Right ventricle myocardium superior (tissue), 1 donor: ENCODE results near the gene MYO1D. TPM values are rescaled to one million over a fixed set of nuclear protein-coding genes. Genes with fewer than 3 reads are reported as not detected.

Source experiments
- ATAC-seq: fragments of 200-7000 bp; cut with Tn5 transposase; one replicate; pipeline ENCODE4 v1.9.1; 2020; ENCODE audit warnings: mild to moderate bottlenecking; ENCODE audit not compliant: poor library complexity
- DNase-seq: peaks from one replicate; pipeline ENCODE4 v3.0.0-alpha.2; 2020
- intact Hi-C: fragments of 100-400 bp; cut with DNase I; formaldehyde crosslinking; loops from one replicate; pipeline ENCODE4 v1.11.2; 2022
- total RNA-seq: library from RNA; stranded (reverse); fragmentation: NEBNext Ultra II Directional; extraction: Animal tissue kit (Norgen Biotek cat#: 25700); gene quantifications from one replicate; pipeline ENCODE4 v1.2.1, GENCODE V29; 2021
- donor health status: DM: no; HTN: yes; CAD: no; lungs with severe emphysema.

MYO1D gene
- total RNA-seq, 1 donor from 2014 or later = 3.8 TPM

DNA sequence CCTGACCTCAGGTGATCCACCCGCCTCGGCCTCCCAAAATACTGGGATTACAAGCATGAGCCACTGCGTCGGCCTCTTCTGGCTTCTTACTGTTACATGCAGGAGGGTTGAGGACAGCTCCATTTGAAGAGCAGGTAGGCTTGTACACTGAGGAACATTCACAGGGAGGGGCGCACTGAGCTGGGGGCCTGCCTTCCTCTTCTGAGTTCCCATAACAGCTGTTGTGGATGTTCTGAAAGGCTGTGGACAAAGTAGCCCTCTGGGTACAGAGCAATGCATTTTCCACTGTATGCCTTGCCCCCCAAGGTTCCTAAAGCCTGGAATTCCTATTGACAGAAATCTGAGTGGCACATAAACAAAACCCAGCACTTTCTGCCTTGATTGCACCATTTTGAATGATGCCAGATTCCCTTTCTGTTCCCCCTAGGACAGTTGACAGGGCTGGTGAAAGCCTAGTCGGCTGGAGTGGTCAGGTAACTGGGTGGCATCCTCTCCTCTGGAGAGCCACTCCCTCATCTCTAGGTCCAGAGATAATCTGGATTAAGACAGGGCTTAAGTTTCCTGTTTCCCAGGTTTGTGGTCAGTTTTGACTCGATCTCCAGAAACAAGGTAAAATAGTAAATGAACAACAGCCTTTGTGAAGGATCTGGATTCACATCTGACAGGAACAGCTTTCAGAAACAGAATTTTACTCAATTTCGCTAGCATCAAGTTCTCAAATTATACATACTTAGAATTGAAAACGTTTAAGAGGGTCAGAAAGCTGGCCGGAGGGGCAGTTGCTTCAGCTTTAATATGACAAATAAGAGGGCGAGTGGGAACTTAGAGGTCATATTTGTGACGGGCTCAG, 391.4 kb downstream of the MYO1D start:
- ATAC-seq = no peak
- intact Hi-C loops = loop anchor here (10.0 kb wide), 1 partner anchor 269 kb away; no protein-coding TSS in a partner anchor
- DNase-seq = no peak

DNA sequence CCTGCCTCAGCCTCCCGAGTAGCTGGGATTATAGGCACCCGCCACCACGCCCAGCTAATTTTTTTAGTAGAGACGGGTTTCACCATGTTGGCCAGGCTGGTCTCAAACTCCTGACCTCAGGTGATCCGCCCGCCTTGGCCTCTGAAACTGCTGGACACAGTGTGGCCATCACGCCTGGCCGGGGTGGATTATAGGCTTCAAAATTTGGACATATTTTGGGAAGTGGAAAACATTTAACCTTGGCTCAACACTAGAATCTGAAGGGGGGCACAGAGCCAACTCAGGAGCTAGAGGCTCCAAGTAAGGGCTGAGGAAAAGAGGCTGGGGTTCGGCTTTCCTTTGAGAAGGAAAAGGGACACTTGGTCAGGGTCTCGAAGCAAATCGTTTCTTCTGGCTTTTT, 392.3 kb downstream of the MYO1D start:
- DNase-seq = no peak
- ATAC-seq = no peak
- intact Hi-C loops = loop anchor here (5.0 to 10.0 kb wide), 2 partner anchors 123 to 270 kb away; no protein-coding TSS in a partner anchor

DNA sequence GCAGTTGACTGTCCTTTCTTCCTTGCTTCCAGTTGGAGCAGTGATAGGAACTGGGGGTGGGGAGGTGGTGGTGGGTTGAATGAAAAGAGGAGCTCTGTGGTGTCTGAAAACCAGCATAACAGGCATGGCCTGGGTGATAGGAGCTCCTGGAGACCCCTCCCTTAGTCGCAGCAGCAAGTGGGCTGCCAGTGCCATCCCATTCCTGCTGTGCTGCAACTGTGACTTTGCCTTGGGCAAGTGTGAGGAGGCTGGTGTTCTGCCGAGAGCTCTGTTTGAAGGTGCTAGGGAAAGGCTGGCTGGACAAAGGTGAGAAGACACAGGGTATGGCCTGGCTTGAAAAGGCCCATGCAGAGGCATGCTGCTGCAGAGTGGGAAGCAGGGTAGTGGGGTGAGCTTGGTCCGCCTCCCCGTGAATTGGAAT, 392.9 kb downstream of the MYO1D start:
- intact Hi-C loops = loop anchor here (5.0 to 10.0 kb wide), 2 partner anchors 123 to 271 kb away; no protein-coding TSS in a partner anchor
- DNase-seq = no peak
- no peak for ATAC-seq

- intact Hi-C loops = loop anchor here (5.0 to 10.0 kb wide), 2 partner anchors 124 to 271 kb away; no protein-coding TSS in a partner anchor
- ATAC-seq (peak; percentile 73), DNase-seq (peak; percentile 89)
Measured at GRCh38 chr17:32483451-32484019, 393.4 kb downstream of the MYO1D start.

GRCh38 chr17:32482568-32483320, 394.2 kb downstream of the MYO1D start:
- DNase-seq = no peak
- ATAC-seq = no peak
- intact Hi-C loops = loop anchor here (5.0 to 10.0 kb wide), 2 partner anchors 125 to 272 kb away; no protein-coding TSS in a partner anchor

GRCh38 chr17:32481193-32481592, 395.7 kb downstream of the MYO1D start:
- intact Hi-C loops = loop anchor here (5.0 to 10.0 kb wide), 2 partner anchors 126 to 274 kb away; no protein-coding TSS in a partner anchor
- DNase-seq (no peak), ATAC-seq (no peak)

DNA sequence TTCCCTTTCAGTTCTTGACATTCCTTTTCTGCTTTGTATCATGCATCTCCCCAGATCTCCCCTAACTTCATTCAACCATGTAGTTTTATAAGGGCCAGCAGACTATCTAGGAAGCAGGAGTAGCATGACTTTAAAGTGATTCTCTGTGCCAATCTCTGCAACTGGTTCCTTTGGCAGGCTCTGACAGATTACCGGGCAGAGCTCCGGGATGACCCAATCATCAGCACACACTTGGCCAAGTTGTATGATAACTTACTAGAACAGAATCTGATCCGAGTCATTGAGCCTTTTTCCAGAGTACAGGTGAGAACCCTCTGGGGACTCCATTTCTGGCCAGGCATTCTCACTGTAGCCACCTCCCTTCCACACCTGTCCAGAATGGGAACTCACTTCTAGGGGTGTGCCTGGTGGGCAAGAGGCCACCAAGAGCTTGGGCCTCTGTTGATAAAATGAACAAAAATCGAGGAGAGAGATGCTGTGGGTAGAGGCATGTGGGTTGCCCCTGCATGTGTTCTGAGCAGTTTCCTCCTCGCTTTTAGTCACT, 397.8 kb downstream of the MYO1D start:
- intact Hi-C loops = no loop called here

DNA sequence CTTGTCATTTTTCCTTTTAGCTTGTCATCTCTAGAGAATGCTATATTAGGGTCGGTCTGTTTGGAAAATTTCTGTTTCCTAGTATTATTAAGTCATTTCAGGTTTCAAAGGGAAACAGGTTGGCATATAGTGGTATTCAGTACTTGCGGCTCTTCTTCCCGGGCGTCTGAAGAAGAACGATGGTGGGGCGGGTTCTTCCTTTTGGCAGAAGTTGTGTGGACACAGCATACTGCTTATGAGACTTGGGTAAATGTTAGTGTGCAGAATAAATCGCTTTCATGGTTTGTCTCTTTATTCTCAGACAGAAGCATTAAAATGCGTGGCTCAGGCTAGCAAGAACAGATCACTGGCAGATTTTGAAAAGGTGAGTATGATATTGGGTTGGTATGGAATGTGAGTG, 399.7 kb downstream of the MYO1D start:
- intact Hi-C loops = no loop called here
- ATAC-seq (no peak), DNase-seq (no peak)

More for the DNA sequence above, 397.8 kb downstream of the MYO1D start:
- no peak for DNase-seq
- peak; percentile 9 for ATAC-seq

DNA sequence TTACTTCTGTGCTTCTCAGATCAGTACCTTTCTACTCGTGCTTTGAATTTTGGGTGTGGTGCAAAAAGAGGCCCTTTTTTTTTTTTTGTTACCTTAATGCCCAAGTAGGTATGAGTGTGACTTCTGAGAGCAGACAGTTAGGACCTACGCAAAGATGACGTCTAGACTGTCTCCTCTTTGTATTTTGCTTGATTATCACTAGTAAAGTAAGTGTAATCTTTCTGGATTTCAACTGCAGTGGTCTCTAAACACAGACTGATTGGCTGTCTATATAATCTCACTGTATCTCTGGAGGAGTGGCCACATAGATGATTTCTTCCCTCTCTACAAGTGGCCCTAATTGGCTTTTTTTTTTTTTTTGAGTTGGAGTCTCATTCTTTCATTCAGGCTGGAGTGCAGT, 401.7 kb downstream of the MYO1D start:
- no peak for ATAC-seq
- DNase-seq = no peak
- intact Hi-C loops = no loop called here

GRCh38 chr17:32471652-32472051, 405.3 kb downstream of the MYO1D start:
- intact Hi-C loops = no loop called here
- DNase-seq = no peak
- no peak for ATAC-seq

DNA sequence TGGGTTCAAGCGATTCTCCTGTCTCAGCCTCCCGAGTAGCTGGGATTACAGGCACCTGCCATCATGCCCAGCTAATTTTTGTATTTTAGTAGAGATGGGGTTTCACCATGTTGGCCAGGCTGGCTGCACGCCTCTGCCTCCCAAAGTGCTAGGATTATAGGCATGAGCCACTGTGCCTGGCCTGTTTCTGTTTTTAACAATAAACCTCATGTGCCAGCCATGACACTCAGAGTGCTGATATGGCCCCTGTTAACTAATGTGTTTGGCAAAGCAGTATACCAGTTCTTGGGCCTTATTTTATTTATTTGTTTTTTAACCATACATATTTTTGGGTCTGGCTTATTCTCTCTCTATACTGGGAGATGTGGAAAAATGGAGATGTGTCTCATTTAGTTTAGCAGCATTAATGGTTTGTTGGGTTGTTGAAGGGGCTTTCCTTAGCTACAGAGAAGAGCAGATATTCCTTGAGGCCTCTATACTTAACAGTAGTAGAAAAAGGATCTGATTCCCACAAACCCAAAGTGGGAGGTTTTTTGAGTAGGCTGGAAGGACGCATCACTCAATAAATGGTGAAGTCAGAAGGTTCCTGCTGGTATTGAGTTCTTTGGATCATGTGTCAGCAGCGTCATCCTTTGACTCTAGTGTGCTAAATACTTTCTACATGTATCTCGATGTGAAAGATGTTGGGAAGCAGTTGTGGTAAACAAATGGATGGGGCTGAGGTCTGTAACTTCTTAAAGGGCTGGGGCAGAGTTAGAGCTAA, 406.3 kb downstream of the MYO1D start:
- ATAC-seq (peak; percentile 69), DNase-seq (no peak)
- intact Hi-C loops = no loop called here

GRCh38 chr17:32467949-32468348, 409.0 kb downstream of the MYO1D start:
- ATAC-seq (no peak), DNase-seq (no peak)
- intact Hi-C loops = no loop called here

DNA sequence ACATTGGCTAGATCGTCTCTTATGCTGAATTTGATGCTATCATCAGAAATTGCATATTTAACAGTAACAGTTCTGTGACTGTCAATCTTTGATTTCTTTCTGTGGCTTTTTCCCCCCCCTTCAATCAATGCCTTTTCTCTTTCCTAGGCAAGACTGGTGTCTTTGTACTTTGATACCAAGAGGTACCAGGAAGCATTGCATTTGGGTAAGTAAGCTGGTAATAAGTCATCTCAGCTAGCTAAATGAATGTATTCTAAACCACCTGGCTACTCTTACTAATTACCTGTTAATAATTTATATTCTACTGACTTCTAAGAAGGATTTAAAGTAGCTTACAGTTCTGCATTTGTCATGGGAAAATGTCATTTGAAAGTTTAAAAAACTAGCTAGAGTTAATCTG, 412.6 kb downstream of the MYO1D start:
- DNase-seq = no peak
- intact Hi-C loops = no loop called here
- ATAC-seq = no peak

DNA sequence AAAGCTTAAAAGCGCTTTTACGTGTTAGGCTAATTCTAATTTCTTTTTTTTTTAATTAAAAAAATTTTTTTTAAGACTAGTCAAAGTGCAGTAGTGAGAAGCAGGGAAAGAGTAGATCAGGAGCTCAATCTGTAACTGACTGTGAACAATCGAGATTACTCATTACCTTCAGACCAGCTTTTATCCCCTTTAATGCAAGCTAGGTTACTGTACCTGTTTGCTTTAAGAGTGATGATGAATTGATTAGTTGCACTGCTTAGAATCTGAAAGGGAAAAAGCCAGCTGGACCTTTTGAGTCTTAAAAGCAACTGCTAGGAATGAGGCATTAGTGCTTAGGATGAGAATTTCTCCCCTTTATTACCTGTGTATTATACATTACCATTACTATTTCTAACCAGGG, 413.6 kb downstream of the MYO1D start:
- DNase-seq (no peak), ATAC-seq (no peak)
- intact Hi-C loops = no loop called here

DNA sequence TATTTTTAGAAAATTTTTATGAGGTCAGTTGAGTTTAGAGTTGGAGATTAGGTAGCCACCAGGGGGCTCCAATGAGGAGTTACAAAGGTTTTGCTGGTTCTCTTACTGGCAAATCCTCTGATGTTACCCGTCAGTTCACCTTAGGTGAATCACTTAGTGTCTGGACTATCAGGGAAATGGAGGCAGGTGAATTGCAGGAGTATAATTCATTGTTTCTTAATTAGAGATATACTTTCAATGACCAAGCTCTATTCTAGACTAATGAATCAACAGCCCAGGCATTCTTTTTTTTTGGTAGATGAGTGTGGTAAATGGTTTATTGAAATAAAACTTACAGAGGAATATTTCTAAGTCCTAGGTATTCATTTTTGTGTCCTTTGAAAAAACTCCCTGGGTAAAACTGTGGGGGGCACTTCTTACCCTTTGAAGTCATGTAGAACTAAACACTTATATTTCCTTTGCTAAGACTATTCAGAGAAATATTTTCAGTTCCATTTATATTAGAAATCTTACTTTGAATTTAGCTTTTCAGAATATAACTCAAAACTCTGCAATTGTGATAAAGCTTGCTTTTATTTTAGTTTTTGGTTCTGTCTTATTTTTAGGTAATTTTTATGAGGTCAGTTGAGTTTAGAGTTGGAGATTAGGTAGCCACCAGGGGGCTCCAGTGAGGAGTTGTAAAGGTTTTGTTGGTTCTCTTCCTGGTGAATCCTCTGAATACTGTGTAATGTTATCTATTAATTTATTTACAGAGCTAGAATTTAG, 414.9 kb downstream of the MYO1D start:
- DNase-seq (no peak), ATAC-seq (peak; percentile 66)
- intact Hi-C loops = no loop called here

DNA sequence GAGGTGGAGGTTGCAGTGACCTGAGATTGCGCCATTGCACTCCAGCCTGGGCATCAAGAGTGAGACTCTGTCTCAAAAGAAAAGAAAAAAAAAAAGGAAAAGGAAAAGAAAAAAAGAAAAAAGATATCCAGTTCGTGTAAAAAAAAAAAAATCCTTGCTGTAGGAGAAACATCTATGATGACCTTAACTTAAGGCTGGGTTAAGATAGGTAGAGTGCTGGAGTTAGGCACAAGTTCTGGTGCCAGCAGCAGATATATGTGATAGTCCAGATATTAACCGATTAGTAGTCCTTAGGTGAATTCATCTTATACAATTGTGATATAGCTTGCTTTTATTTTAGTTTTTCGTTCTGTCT, 415.4 kb downstream of the MYO1D start:
- ATAC-seq (no peak), DNase-seq (no peak)
- intact Hi-C loops = no loop called here

DNA sequence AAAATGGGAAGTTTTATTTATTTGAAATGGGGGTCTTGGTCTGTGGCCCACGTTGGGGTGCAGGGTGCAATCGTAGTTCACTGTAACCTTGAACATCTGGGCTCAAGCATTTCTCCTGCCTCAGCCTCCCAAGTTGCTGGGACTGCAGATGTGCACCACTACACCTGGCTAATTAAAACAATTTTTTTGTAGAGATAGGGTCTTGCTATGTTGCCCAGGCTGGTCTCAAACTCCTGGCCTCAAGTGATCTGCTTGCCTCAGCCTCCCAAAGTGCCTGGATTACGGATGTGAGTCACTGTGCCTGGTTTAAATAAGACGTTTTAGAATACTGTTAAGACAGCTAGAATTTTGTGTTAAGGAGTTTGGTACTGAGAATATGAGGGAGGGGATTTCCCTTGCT, 416.9 kb downstream of the MYO1D start:
- no peak for DNase-seq
- intact Hi-C loops = no loop called here
- ATAC-seq = no peak

DNA sequence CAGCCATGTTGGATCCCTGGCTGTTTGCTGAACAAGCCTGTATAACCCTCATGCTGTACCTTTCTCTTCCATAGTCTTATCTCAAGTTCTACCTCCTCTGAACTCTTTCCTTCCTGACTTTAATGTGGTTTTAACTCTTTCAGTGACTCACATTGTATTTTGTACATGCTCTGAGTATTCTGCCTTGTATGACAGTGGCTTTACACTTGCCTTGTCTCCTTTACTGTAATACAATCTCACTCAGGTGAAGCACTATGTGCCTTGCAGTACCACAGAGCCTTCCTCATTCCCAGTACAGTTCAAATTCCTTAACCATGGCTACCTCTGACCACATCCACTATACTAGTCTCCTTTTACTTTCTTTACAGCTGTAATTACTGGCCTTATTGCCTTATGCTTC, 418.6 kb downstream of the MYO1D start:
- intact Hi-C loops = no loop called here
- DNase-seq (no peak), ATAC-seq (no peak)
